GM23248 (cell line): ENCODE measurements around the gene UBE2L3. TPM values are rescaled to one million over a fixed set of nuclear protein-coding genes. Genes with fewer than 3 reads are reported as not detected.

Experiments
- DNase-seq: peaks from one replicate; pipeline ENCODE4 v3.0.0-alpha.2; 2015
- H2AFZ ChIP-seq: fragments of 200-600 bp; sonication (generic); 2 replicates; pipeline ENCODE4 v1.6.1; 2016; ENCODE audit warnings: antibody characterized with exemption
- H3F3A ChIP-seq: fragments of 200-600 bp; sonication (generic); 2 replicates; pipeline ENCODE4 v1.6.1; 2016; ENCODE audit warnings: mild to moderate bottlenecking, antibody characterized with exemption, mixed run types; ENCODE audit not compliant: insufficient read depth
- H3K27ac ChIP-seq: fragments of 200-600 bp; sonication (generic); 2 replicates; pipeline ENCODE4 v1.5.1; 2016; ENCODE audit warnings: mild to moderate bottlenecking
- H3K27me3 ChIP-seq: fragments of 200-600 bp; sonication (generic); replicated peaks from 2 replicates; pipeline ENCODE4 v1.6.1; 2016; ENCODE audit warnings: mild to moderate bottlenecking; ENCODE audit not compliant: insufficient read depth
- H3K36me3 ChIP-seq: fragments of 200-600 bp; sonication (generic); 2 replicates; pipeline ENCODE4 v1.6.1; 2016; ENCODE audit warnings: low read depth, mild to moderate bottlenecking
- H3K4me1 ChIP-seq: fragments of 200-600 bp; sonication (generic); 2 replicates; pipeline ENCODE4 v1.6.1; 2016; ENCODE audit warnings: mild to moderate bottlenecking; ENCODE audit not compliant: insufficient read depth
- H3K4me2 ChIP-seq: fragments of 200-600 bp; sonication (generic); one replicate; pipeline ENCODE4 v1.6.1; 2016; ENCODE audit warnings: mild to moderate bottlenecking; ENCODE audit not compliant: unreplicated experiment
- H3K4me3 ChIP-seq: fragments of 200-600 bp; sonication (generic); 2 replicates; pipeline ENCODE4 v1.5.1; 2016; ENCODE audit warnings: mild to moderate bottlenecking
- H3K79me2 ChIP-seq: fragments of 200-600 bp; sonication (generic); 2 replicates; pipeline ENCODE4 v1.6.1; 2016; ENCODE audit warnings: mild to moderate bottlenecking; ENCODE audit not compliant: insufficient read depth
- H3K9ac ChIP-seq: fragments of 200-600 bp; sonication (generic); 2 replicates; pipeline ENCODE4 v1.6.1; 2016; ENCODE audit warnings: mild to moderate bottlenecking
- H3K9me2 ChIP-seq: fragments of 200-600 bp; sonication (generic); 2 replicates; pipeline ENCODE4 v1.6.1; 2016; ENCODE audit warnings: mixed run types, mild to moderate bottlenecking, moderate library complexity; ENCODE audit not compliant: insufficient read depth
- H3K9me3 ChIP-seq: fragments of 200-600 bp; sonication (generic); one replicate; pipeline ENCODE4 v1.6.1; 2017; ENCODE audit warnings: low read depth
- H4K20me1 ChIP-seq: fragments of 200-600 bp; sonication (generic); 2 replicates; pipeline ENCODE4 v1.6.0; 2016; ENCODE audit not compliant: insufficient read depth
- EZH2 ChIP-seq: fragments of 200-600 bp; sonication (generic); IDR thresholded peaks from 2 replicates; pipeline ENCODE4 v1.6.1; 2018; ENCODE audit warnings: antibody characterized with exemption, mild to moderate bottlenecking; ENCODE audit not compliant: insufficient read depth, poor library complexity, severe bottlenecking
- EZH2phosphoT487 ChIP-seq: fragments of 200-600 bp; sonication (generic); IDR thresholded peaks from 2 replicates; pipeline ENCODE4 v1.6.1; 2018; ENCODE audit warnings: antibody characterized with exemption, moderate library complexity, mild to moderate bottlenecking, low read depth; ENCODE audit not compliant: insufficient read depth
- WGBS, 2 experiments: methylation state at CpG; one replicate each; pipeline ENCODE4 v1.1.6; 2015 to 2017; ENCODE audit warnings: low lambda C conversion rate in 2 of 2, low coverage in 1 of 2; ENCODE audit errors: missing lambda C conversion rate in 2 of 2; 5-methylcytosine and 5-hydroxymethylcytosine counted together
- in situ Hi-C: fragments of 300-500 bp; cut with MboI; formaldehyde crosslinking; loops from 2 replicates; pipeline ENCODE4 v1.15.0; 2020
- polyA plus RNA-seq: library from polyadenylated mRNA; unstranded; fragments of >200 nt; fragmentation: Nextera tagmentation; extraction: Ambion mirVana; gene quantifications from 2 replicates; pipeline ENCODE4 v1.2.1, GENCODE V29; 2016
- total RNA-seq: library from RNA; depleted of rRNA; stranded (reverse); fragments of >200 nt; shearing (Covaris generic); gene quantifications from 2 replicates; pipeline ENCODE4 v1.2.3, GENCODE V29; 2014

UBE2L3 gene
- total and polyA plus RNA-seq, 2 experiments from 2014 or later: 57.2 to 115 TPM

DNA sequence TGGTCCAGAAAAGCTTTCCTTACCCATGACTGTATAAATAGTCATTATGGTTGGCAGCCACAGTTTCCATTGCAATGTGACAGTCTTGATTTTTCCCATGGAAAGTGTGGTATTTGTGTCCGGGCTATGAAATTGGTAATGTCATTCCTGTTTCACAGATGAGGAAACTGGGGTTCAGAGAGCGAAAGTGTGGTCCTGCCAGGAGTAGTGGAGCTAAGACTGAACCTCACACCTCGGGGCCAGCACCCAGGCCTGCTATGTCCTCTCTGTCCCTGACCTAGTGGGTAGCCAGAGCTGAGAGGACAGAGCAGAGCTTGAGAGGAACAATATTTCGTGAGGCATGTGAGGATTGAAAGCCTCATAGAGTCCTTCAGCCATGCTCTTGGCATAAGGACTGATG lies 63.5 kb downstream of the UBE2L3 start:
- Histone ChIP-seq H4K20me1 (no peaks in the 10 kb centered on the region), H3K79me2 (peaks cover 24% of the 10 kb centered on the region), H3K36me3 (no peaks in the 10 kb centered on the region), H3K4me2 (no peak overlapping the region), H3K9me3 (no peaks in the 10 kb centered on the region), H3K9me2 (no peaks in the 10 kb centered on the region), H3K27me3 (no peaks in the 10 kb centered on the region), H2AFZ (no peak overlapping the region), H3K27ac (no peak overlapping the region), H3K9ac (no peak overlapping the region), H3F3A (peaks cover 3% of the 10 kb centered on the region; the same call in 1 of the 2 replicates), H3K4me3 (no peak overlapping the region), H3K4me1 (no peaks in the 10 kb centered on the region)
- 91 to 97% methylated on average over 4 of the region's 4 CpGs for WGBS, 2 experiments
- TF ChIP-seq EZH2: no peak
- no peak for TF ChIP-seq EZH2phosphoT487
- DNase-seq: no peak
- in situ Hi-C loops: loop anchor here (25.0 kb wide), 1 partner anchor 169 kb away; the partner anchor contains the start of gene TMEM191C

GRCh38 chr22:21632237-21632895 lies 64.9 kb downstream of the UBE2L3 start, which contains the start of gene CCDC116:
TSS of gene CCDC116 (plus strand) at chr22:21632760. CDS start at chr22:21633182, 422 bp downstream.
- Histone ChIP-seq H3K4me2 (no peak within 1 kb of the TSS), H3K9me2 (no peaks in the 10 kb centered on the region), H3K4me3 (no peak within 1 kb of the TSS), H3K4me1 (no peaks in the 10 kb centered on the region), H4K20me1 (no peaks in the 10 kb centered on the region), H3K36me3 (no peaks in the 10 kb centered on the region), H3K9ac (no peak within 1 kb of the TSS), H3F3A (peaks cover 3% of the 10 kb centered on the region; the same call in 1 of the 2 replicates), H2AFZ (no peak within 1 kb of the TSS), H3K27me3 (no peaks in the 10 kb centered on the region), H3K9me3 (no peaks in the 10 kb centered on the region), H3K79me2 (peaks cover 11% of the 10 kb centered on the region), H3K27ac (no peak within 1 kb of the TSS)
- 83 to 87% methylated on average over 27 of the region's 27 CpGs for WGBS, 2 experiments
- no peak for DNase-seq
- in situ Hi-C loops: loop anchor here (25.0 kb wide), 1 partner anchor 170 kb away; the partner anchor contains the start of gene TMEM191C
- TF ChIP-seq EZH2phosphoT487 (no peak), EZH2 (no peak)

- no peak for DNase-seq
- no peaks in the 10 kb centered on the region for H3K9me3 ChIP-seq
- 84 to 87% methylated on average over 16 to 18 of the region's 18 CpGs for WGBS, 2 experiments
- no peak overlapping the region for H3K4me3 ChIP-seq
- H3K27me3 ChIP-seq: no peaks in the 10 kb centered on the region
- H3K36me3 ChIP-seq: no peaks in the 10 kb centered on the region
- in situ Hi-C loops: loop anchor here (25.0 kb wide), 1 partner anchor 171 kb away; the partner anchor contains the start of gene TMEM191C
- no peak overlapping the region for H3K9ac ChIP-seq
- no peak overlapping the region for H2AFZ ChIP-seq
- H3K9me2 ChIP-seq: no peaks in the 10 kb centered on the region
- H3F3A ChIP-seq: peaks cover under 1% of the 10 kb centered on the region; the same call in 1 of the 2 replicates
- H3K4me1 ChIP-seq: no peaks in the 10 kb centered on the region
- TF ChIP-seq EZH2: no peak
- TF ChIP-seq EZH2phosphoT487: no peak
- H3K4me2 ChIP-seq: no peak overlapping the region
- no peak overlapping the region for H3K27ac ChIP-seq
- no peaks in the 10 kb centered on the region for H4K20me1 ChIP-seq
- peaks cover 5% of the 10 kb centered on the region for H3K79me2 ChIP-seq
Observed at GRCh38 chr22:21632931-21633330, 65.4 kb downstream of the UBE2L3 start.

- Histone ChIP-seq H3K27ac (no peak overlapping the region), H3K9me3 (no peaks in the 10 kb centered on the region), H3F3A (no peaks in the 10 kb centered on the region), H3K36me3 (no peaks in the 10 kb centered on the region), H3K4me1 (no peaks in the 10 kb centered on the region), H3K79me2 (no peaks in the 10 kb centered on the region), H3K4me2 (no peak overlapping the region), H3K9ac (no peak overlapping the region), H3K4me3 (no peak overlapping the region), H3K27me3 (no peaks in the 10 kb centered on the region), H3K9me2 (no peaks in the 10 kb centered on the region), H4K20me1 (no peaks in the 10 kb centered on the region), H2AFZ (no peak overlapping the region)
- 67 to 73% methylated on average over 4 of the region's 4 CpGs for WGBS, 2 experiments
- peak; percentile 22 for DNase-seq
- no peak for TF ChIP-seq EZH2phosphoT487
- no peak for TF ChIP-seq EZH2
- in situ Hi-C loops: loop anchor here (25.0 kb wide), 1 partner anchor 171 kb away; the partner anchor contains the start of gene TMEM191C
Observed at GRCh38 chr22:21633481-21633880, 66.0 kb downstream of the UBE2L3 start.
